GM21360 (cell line): ENCODE results near the gene THOC2.
"Not testable (repeated sequence)": the region's sequence is repeated elsewhere in the genome, so short reads cannot be mapped to it uniquely, and the experiment has no call there.

Experiments
- ATAC-seq: cut with Tn5 transposase; IDR thresholded peaks from one replicate; pipeline ENCODE4 v1.9.1; 2021; ENCODE audit warnings: mild to moderate bottlenecking, moderate library complexity; ENCODE audit not compliant: unreplicated experiment

Gene THOC2

DNA sequence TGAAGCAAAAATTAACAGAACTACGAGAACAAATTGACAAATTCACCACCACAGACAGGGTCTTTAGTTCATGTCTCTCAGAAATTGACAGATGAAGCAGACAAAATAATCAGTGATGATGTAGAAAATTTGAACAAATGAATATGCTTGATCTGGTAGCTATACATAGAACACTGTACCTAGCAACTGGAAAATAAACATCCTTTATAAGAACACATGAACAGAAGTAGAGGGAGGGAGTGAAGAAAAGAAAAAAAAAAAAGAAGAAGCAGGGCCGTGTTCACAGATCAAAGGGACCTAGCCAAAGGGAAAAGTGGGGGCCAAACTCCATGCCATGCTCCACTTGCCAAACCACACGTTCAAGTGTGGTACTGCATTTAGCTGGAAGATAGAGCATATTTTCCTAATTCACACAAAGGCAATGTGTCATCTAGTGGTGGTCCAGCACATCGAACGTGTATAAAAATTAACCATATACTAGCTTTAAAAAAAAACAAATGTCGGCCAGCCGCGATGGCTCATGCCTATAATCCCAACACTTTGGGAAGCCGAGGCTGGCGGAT is 5.6 kb upstream of the THOC2 start:
- no peak for ATAC-seq

DNA sequence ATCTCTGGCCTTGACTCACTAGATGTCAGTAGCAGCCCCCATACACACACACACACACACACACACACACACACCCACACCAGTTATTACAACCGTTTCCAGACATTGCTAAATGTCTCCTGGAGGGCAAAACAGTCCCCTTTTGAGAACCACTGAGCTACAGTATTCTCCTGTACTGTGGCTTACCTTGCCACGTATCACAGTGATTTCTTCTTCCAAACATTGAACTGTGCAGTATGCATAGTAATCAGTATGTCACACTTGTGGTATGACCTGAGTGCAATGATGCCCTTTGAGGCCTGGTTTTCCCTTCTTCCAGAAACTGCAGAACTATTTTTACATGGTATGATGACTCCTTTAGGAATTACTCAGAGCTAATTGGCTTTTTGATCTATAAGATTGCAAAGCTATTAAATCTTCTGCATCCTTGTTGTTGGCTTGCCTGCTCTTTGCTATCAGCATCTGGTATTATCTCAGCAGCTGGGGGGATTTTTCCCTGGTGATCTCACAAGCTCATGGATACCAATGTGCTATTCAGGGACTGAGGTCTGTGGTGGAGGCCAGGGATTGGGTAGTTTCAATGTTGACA is 3.6 kb upstream of the THOC2 start:
- ATAC-seq: no peak

DNA sequence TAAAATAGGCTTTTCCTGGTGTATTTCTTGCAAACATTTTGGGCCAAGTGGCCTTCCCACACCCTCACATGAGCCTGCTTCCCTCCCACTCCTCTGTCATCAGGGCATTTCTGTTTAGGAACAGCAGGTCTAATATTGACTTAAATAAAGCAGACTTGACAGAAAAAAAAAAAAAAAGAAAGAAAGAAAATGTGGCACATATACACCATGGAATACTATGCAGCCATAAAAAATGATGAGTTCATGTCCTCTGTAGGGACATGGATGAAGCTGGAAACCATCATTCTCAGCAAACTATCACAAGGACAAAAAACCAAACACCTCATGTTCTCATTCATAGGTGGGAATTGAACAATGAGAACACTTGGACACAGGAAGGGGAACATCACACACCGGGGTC is 2.3 kb upstream of the THOC2 start:
- ATAC-seq: not testable (repeated sequence)

DNA sequence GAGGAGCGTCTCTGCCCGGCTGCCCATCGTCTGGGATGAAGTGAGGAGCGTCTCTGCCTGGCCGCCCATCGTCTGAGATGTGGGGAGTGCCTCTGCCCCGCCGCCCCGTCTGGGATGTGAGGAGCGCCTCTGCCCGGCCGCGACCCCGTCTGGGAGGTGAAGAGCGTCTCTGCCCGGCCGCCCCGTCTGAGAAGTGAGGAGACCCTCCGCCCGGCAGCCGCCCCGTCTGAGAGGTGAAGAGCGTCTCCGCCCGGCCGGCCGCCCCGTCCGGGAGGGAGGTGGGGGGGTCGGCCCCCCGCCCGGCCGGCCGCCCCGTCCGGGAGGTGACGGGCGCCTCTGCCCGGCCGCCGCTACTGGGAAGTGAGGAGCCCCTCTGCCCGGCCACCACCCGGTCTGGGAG is 1.2 kb upstream of the THOC2 start:
- ATAC-seq: not testable (repeated sequence)

DNA sequence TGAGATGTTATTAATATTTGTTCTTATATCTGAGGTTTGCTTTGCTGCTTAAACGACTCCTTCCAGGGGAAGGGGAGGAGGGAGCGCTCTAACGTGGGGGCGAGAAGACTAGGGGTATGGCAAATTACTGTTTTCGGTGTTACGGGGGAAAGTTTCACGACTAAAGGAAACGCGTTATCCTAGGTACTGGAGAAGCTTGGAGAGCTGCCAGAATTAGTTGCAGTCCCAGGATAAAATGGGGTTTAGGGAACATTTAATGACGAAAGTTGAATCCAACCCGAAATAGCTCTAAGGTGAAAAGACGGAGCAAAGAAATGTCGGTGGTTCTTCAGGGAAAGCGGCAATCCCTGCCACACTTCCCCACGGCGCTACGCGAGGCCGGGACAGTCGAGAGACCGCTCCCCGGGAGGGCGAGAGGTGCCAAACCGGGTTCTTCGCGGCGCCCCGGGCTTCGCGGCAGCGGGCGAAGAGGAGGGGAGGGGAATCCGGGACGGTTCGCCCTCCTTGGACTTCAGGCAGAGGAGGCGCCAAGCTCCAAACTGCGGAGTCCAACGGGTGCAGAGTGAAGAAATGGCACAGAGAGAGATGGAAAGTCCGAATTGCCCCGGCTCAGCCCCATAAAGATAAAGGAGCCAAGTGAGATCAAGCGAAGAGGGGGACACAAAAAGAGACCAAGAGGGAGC is 724 bp downstream of the THOC2 start:
- ATAC-seq: peak; percentile 5

DNA sequence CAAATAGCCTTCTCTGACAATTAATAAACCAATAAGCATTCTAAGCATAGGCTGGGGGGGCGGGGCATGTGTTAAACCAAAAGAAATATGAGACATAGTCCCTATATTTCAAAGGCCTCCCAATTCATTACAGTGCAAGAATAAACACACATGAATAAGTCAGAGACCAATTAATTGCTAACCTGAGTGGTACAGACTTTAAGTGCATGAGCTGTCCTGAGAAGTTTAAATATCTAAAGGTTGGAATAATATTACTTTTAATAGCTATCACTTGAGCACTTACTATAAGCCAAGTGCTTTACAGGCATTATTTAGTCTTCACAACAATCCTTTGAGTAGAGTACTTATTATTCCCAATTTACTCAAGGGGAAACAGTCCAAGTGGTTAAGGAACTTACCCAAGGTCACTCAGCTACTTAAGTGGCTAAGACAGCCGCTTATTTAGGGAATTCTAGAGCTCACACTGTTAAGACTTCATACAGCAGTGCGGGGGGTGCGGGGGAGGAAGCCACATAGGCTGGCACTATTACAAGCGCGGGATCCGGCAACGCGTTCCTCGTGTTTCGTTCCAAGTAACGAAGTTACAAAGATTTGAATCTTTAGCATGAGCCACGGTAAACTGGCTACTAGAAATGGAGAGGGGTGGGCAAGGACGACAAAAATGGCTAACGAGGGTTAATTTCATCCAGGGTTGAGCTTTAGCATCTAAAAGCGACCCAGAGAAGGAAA is 1.4 kb downstream of the THOC2 start:
- no peak for ATAC-seq

DNA sequence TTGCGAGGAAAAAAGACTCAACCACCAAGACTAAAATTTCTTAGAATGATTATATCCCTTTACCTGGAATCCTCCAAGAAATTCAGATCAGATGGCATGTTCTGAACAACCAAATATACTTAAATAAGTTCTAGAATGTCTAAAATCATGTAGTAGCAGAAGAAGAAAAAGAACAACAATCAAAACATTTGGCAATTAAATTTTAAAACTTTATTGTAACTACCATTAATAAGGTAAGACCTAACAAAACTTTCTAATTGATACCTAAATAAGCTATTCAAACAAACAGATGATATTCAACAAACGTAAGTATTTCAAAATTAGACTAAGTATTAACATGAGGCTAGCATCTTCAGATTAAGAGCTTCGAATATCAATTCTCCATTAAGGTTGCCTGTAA is 4.3 kb downstream of the THOC2 start:
- no peak for ATAC-seq

DNA sequence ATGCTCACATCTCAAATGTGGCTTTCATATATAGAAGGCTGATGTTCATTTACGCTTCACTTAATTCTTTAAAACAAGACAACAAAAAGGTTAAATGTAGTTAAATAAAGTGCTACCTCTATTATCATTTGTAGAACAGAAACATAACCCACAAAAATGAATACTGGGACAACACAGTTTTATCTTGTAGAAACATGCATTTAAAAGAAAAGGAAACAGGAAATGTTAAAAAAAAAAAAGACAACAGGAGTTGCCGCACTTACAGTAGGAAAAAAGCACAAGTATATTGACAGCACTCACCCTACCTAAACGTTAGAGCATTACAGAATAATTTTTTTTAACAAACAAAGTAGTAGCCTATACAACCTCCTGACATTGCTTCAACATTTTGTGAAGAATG is 4.8 kb downstream of the THOC2 start:
- no peak for ATAC-seq

DNA sequence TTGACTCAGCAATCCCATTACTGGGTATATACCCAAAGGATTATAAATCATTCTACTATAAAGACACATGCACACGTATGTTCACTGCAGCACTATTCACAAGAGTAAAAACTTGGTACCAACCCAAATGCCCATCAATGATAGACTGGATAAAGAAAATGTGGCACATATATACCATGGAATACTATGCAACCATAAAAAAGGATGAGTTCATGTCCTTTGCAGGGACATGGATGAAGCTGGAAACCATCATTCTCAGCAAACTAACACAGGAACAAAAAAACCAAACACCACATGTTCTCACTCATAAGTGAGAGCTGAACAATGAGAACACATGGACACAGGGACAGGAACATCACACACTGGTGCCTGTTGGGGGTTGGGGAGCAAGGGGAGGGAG is 10.7 kb downstream of the THOC2 start:
- ATAC-seq: not testable (repeated sequence)

DNA sequence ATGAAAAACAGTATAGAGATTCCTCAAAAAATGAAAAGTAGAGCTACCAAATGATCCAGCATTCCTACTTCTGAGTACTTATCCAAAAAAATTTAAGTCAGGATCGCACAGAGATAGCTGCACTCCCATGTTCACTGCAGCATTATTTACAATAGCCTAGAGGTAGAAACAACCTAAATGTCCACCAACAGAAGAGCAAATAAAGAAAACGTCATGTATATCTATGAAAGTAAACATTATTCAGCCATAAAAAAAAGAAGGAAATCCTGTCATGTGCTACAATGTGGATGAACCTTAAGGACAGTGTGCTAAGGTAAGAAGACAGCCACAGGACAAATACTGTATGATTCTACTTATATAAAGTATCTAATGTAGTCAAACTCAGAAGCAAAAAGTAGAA is 12.4 kb downstream of the THOC2 start:
- ATAC-seq: no peak

DNA sequence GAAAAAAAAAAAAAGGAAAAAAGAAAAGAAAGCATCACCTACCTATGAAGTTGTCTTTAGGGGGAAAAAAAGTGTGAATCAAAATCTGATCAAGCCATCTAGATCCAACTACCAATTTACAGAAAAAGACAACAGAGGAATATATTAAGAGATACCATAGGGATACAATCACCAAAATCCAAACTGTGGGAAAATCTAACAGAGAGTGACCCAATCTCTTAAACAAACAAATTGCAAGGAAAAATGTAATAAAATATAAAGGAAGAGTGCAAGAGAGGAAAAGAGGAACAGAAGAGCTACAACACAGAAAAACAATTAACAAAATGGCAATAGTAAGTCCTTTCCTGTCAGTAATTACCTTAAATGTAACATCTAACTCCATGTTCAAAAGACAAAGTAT is 19.0 kb downstream of the THOC2 start:
- no peak for ATAC-seq

DNA sequence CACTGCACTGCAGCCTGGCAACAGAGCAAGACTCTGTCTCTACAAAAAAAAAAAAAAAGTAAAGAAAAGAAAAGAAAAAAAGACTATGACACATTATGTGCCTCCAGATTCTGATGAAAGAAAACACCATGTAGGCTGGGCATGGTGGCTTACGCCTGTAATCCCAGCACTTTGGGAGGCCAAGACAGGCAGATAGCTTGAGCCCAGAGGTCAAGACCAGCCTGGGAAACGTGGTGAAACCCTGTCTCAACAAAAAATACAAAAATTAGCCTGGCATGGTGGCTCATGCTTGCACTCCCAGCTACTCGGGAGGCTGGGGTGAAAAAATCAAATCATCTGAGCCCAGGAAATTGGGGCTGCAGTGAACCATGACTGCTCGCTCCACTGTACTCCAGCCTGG is 19.4 kb downstream of the THOC2 start:
- ATAC-seq: no peak

DNA sequence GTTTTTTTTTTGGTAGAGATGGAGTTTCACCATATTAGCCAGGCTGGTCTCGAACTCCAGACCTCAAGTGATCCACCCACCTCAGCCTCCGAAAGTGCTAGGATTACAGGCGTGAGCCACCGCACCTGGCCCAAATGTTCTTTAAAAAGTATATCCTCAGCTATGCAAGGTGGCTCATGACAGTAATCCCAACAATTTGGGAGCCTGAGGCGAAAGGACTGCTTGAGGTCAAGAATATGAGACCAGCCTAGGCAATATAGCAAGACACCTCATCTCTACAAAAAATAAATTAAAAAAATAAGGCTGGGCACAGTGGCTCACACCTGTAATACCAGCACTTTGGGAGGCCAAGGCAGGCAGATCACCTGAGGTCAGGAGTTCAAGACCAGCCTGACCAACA is 21.7 kb downstream of the THOC2 start:
- not testable (repeated sequence) for ATAC-seq

DNA sequence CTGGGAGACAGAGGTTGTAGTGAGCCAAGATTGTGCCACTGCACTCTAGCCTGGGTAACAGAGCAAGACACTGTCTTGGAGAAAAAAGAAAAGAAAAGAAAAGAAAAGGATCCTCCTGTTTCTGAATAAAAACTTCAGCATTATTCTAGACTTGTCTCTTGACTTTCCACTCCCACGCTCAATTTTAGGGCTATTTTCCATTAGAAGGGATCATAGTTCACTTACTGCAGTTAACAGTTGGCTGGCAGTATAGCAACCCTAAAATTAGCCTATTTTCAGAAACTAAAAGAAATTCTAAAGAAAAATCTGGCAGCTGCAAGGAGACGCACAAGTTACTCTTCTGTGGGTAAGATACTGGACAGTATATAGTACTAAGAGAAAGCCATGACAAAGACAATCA is 28.1 kb downstream of the THOC2 start:
- no peak for ATAC-seq

DNA sequence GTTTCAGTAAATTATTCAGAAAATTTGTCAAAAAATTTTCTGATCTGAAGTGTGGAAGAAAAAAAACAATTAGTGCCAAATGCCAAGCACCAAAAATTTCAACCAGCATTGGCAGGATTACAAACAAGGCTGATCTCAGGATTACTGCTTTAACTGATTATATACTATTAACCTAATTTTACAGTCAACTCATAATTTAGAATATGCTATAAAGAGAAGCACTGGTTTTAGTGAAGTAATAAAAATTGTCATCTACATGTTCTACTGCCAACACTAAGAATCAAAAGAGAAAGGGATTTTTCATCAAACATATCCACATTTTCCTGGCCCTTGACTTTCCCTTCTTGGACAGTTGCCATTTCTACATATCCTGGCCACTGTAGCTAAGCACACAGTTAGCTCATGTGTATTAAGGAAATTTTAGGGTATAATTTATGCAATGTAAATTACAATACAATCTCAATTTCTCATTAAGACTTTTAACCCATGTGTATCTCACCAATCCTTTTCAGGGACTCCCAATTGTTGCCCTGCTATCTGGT is 33.8 kb downstream of the THOC2 start:
- ATAC-seq: no peak

DNA sequence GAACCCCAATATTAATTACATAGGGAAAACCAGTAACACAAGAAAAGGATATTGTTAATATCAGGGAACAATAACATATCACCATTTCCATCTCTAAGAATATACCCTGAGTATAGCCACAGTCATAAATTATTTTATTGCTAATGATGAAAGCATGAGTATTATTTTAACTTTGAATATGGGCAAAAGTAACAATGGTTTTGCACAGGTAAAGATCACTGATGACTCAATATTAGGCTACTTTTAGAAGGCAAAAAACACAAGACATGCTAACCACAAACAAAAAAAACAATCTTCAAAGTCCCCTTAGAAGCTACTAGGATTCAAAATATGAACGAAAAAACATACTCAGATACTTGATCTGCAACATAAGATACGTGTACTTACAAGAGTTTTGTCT is 36.5 kb downstream of the THOC2 start:
- no peak for ATAC-seq

DNA sequence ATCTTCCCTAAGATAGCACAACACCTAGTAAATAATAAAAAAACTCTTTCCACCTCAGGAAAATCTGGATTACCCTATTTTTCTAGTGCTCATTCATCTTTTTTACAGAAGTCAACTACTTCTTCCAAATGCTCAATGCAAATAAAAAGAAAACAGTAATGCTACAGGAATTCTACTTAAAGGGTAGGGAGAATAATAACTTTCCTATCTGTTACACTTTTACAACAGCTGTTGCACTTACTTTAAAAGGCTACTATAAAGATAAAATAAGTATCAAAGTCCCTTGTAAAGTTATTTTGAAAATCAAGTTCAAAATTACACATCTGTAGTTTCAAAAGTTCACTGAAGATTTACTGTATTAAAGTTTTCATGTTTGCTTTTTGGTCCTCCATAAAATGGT is 37.6 kb downstream of the THOC2 start:
- ATAC-seq: no peak

DNA sequence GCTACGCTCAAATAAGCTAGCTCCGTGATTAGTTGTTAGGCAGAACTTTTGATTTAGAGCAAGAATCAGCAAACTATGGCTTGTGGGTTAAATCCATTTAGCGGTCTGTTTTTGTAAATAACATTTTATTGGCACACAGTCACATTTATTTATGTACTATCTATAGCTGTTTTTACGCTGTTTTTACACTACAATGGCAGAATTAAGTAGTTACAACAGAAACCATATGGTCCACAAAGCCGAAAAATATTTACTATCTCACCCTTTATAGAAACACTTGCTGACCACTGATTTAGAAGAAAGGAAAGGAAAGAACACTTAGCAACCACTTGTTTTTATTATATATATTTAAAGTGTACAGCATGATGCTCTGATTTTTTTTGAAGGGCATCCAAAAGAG is 41.1 kb downstream of the THOC2 start:
- ATAC-seq: no peak

DNA sequence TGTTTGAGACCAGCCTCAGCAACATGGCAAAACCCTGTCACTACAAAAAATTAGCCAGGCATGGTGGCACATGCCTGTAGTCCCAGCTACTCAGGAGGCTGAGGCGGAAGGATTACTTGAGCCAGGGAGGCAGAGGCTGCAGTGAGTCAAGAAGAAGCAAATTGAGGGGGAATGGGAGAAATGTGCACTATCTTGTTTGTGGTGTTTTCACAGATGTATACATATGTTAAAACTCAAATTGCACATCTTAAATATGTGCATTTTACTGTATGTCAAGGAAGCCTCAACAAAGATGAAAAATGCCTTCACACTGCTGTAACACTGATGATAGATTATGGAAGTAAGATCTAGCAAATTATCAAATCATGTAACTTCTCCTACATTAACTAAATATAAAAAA is 44.3 kb downstream of the THOC2 start:
- no peak for ATAC-seq

DNA sequence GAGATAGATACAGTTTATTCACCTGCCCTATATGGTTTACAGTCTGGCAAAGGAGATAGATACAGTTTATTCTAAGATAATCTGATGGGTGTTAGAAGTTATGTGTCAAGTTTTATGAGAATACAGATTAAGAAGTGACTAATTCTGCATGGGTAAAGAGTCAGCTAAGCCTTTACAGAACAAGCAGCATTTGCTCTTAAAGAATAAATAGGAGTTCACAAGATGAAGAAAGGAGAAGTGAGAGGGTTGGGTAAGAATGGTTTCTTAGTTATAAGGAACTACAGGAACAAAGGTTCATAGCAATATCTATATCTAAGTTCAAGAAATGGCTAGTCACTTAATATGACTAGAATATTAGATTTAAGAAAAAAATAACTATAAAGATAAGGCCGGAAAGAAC is 47.6 kb downstream of the THOC2 start:
- no peak for ATAC-seq

DNA sequence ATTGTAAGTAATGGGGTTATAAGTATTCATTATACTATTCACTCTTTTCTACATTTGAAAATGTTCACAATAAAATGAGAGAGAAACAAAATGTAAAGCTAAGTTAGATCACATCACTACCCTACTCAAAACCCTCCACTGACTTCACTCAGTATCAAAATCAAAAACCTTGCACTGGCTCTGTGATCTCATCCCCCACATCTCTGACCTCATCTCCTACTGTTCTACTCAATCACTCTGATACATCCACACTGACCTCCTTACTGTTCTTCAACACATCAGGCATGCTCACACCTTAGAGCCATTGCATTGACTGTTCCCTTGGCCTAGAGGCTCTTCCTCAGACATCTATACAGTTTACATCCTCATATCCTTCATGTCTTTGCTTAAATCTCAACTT is 50.7 kb downstream of the THOC2 start:
- ATAC-seq: no peak
